T-helper 17 cell (primary cell): Measurements from ENCODE around the gene EPX. TPM values are rescaled to one million over a fixed set of nuclear protein-coding genes. Genes with fewer than 3 reads are reported as not detected.

ENCODE experiments used
- ATAC-seq: fragments of 150-1000 bp; cut with Tn5 transposase; 2 replicates; pipeline ENCODE4 v1.10.0; 2021; ENCODE audit warnings: mild to moderate bottlenecking, moderate library complexity
- DNase-seq, 3 donors: peaks; one replicate each; pipeline versions ENCODE4 v3.0.0 to v3.0.0-alpha.2; 2020 to 2021
- H3K9me3 ChIP-seq: one replicate; pipeline ENCODE4 v1.7.0; 2013; ENCODE audit warnings: low read length, mild to moderate bottlenecking; ENCODE audit not compliant: control insufficient read depth, poor library complexity, severe bottlenecking
- H3K27ac Mint-ChIP-seq: one replicate; pipeline ENCODE4 v1.8.0; 2022; ENCODE audit warnings: mild to moderate bottlenecking, moderate library complexity, mixed read lengths
- H3K27me3 Mint-ChIP-seq: one replicate; pipeline ENCODE4 v1.8.0; 2022; ENCODE audit warnings: mixed read lengths
- H3K36me3 Mint-ChIP-seq: one replicate; pipeline ENCODE4 v1.8.0; 2022; ENCODE audit warnings: low read depth, mixed read lengths
- H3K4me1 Mint-ChIP-seq: one replicate; pipeline ENCODE4 v1.8.0; 2022; ENCODE audit warnings: mild to moderate bottlenecking, mixed read lengths
- H3K4me3 Mint-ChIP-seq: one replicate; pipeline ENCODE4 v1.8.0; 2022; ENCODE audit warnings: mild to moderate bottlenecking, moderate library complexity, mixed read lengths
- total RNA-seq, 4 donors: library from RNA in 2 of 4; stranded (reverse) in 2 of 4; gene quantifications; one replicate each; pipeline ENCODE4 v1.2.3 and lab custom pipeline; 2022 to 2026

EPX gene
- total RNA-seq, 2 donors from 2014 or later = not detected

DNA sequence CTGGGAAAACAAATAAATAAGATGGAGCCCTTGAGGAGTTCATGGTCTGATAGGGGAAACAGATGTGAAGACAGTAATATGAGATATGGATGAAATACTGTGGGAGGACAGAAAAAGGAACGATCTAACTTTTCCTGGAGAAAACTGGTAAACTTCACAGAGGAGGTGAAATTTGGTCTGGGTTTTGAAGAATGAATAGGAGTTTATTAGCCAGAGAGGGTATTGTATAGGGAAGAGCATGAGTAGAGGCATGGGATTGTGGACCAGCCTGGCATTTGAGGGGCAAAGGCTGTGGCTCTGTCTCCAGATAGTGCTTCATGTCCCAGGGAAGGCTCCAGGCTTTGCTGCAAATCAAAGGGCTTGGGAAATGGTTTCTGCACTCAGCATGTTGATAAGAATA is 47.5 kb downstream of the EPX start:
- H3K27me3 Mint-ChIP-seq = peaks cover 85% of the 10 kb centered on the region

DNA sequence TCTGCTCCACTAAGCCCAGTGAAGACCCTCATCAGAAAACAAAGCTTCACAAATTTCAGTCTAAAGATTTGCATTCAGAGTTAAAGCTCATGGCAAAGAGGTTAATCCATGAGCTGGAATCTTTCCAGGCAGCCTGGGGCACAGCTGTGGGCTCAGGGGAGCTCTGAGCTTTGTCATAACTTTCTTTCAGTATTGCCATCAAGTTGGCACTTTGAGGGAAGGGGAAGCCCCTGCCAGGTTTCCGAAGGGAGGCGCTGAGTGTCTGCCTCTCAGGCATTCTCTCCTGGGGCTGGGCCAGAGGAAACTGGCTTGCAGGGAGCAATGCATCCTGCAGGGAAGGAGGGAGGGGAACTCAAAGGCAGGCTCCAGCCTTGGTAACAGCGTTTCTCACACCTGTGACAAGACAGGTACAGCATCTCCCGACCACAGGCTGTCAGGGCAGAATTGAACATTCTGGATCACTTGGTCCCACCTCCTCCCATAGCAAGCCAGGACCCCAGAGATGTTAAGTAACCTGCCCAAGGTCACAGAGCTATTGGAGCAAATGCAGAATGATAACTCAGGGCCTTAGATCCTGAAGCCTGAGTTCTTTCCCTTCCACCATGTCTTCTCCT is 49.8 kb downstream of the EPX start:
- H3K27me3 Mint-ChIP-seq = peaks cover 76% of the 10 kb centered on the region
- no peaks in the 10 kb centered on the region for H3K9me3 ChIP-seq
- peaks cover 2% of the 10 kb centered on the region for H3K36me3 Mint-ChIP-seq
- peaks cover 4% of the 10 kb centered on the region for H3K4me1 Mint-ChIP-seq
- no peak for ATAC-seq
- no peak overlapping the region for H3K4me3 Mint-ChIP-seq
- H3K27ac Mint-ChIP-seq = no peak overlapping the region
- no peak for DNase-seq

More for the DNA sequence above, 47.5 kb downstream of the EPX start:
- peaks cover 2% of the 10 kb centered on the region for H3K36me3 Mint-ChIP-seq
- DNase-seq = no peak
- H3K4me3 Mint-ChIP-seq = no peak overlapping the region
- H3K27ac Mint-ChIP-seq = no peak overlapping the region
- H3K9me3 ChIP-seq = no peaks in the 10 kb centered on the region
- H3K4me1 Mint-ChIP-seq = peaks cover 6% of the 10 kb centered on the region
- ATAC-seq = no peak

DNA sequence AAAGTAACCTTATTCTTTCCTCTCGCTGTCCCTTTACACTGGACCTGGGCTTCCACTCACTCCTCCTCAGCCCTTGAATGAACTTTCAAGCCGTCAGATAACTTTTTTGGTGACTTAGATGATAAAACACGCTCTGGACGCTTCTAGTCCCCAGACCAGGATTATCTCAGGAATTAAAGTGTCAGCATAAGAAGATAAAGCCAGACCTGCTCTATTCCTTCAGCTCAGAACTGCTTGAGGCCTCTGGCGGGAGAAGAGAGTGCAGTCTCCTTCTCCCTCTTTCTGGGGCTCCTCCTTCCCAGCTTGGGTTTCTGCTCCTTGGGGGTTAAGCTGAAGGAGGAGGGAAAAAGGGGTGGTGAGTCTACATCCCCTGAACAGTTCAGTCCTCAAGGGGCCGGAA is 52.4 kb downstream of the EPX start:
- Mint-ChIP-seq H3K36me3 (peaks cover 2% of the 10 kb centered on the region), H3K27me3 (peaks cover 59% of the 10 kb centered on the region), H3K4me1 (peaks cover 12% of the 10 kb centered on the region), H3K4me3 (no peak overlapping the region), H3K27ac (no peak overlapping the region)
- ATAC-seq = no peak
- H3K9me3 ChIP-seq = no peaks in the 10 kb centered on the region
- no peak for DNase-seq

DNA sequence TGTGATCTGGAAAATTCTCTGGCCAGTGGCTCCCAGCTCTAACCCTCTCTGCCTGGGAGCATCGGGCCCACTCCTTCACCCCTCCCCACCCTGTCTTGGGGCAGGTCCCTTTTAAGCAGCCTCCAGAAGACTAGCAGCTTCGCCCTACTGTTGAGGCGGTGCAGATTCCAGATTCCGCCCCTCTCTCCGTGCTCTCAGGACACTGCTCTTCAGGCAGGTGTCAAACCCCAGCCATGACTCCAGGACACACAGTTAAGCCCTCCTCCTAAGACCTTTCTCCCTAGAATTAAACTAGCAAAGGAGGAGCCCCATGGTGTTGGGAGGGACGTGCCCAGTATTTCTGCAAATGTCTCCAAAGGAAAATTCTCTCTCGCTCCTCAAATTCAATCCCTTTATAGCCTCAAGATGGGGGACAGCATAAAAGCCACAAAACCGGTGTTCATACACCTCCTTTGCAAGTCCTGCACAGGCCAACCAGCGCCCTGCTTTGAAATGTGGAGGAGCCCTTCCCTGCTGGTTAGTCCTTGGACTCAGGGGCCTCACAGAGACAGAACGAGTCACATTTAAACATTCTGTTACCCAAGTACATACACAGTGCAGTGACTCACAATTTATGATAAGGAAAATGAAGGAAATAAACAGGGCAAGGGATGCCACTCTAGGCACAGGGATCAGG is 53.0 kb downstream of the EPX start:
- H3K9me3 ChIP-seq = no peaks in the 10 kb centered on the region
- H3K27me3 Mint-ChIP-seq = peaks cover 53% of the 10 kb centered on the region
- H3K4me3 Mint-ChIP-seq = no peak overlapping the region
- H3K27ac Mint-ChIP-seq = no peak overlapping the region
- ATAC-seq (no peak), DNase-seq (no peak)
- H3K36me3 Mint-ChIP-seq = peaks cover 2% of the 10 kb centered on the region
- H3K4me1 Mint-ChIP-seq = peaks cover 16% of the 10 kb centered on the region

DNA sequence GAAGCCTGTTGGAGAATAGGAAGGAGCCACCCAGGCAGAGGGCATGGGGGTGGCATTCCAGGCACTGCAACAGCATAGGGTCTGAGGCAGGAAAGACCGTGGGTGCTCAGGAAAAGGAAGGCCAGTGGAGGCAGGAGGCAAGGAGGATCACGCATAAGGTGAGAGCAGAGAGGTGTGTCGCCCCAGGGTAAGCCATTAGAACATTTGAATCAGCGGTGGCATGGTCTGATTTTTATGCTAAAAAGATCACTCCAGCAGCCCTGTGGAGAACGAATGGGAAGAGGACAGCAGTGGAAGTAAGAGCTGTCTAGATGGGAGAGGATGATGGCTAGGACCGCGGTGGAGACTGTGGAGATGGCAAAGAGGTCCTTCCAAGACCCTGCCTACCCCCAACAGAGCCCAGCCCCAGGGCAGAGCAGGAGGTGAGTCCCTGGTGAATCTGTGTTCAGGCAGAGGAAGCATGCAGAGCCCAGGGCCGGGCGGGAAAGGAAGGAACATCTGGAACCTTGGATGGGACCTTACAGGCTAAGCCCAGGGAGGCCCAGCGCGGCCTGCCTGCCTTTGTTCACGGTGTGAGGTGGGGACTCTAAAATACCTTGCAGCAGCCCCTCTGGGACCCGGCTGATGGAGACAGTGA is 53.7 kb downstream of the EPX start:
- no peak for DNase-seq
- Mint-ChIP-seq H3K27ac (no peak overlapping the region), H3K27me3 (peaks cover 49% of the 10 kb centered on the region), H3K4me1 (peaks cover 16% of the 10 kb centered on the region), H3K4me3 (no peak overlapping the region), H3K36me3 (peaks cover 2% of the 10 kb centered on the region)
- no peak for ATAC-seq
- no peaks in the 10 kb centered on the region for H3K9me3 ChIP-seq

DNA sequence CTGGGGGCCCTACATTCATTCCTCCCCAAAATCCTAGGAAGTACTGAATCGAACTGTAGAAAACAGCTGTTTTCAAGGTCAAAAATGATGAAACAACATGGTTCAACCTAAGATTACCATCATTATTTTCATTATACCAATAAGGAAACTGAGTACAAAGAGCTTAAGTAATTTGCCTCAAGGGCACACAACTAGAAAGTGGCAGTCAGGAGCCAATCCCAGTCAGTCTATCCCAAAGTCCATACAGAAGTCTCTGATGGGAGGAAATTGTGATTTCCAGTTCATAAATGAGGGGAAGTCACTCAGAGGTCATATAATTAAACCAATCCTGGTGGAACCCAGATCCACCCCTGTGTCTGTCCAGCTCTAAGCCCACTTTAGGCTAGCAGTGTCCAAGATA is 54.3 kb downstream of the EPX start:
- Mint-ChIP-seq H3K4me3 (no peak overlapping the region), H3K36me3 (peaks cover 2% of the 10 kb centered on the region), H3K4me1 (peaks cover 16% of the 10 kb centered on the region), H3K27me3 (peaks cover 44% of the 10 kb centered on the region), H3K27ac (no peak overlapping the region)
- H3K9me3 ChIP-seq = no peaks in the 10 kb centered on the region
- no peak for ATAC-seq
- DNase-seq = no peak

DNA sequence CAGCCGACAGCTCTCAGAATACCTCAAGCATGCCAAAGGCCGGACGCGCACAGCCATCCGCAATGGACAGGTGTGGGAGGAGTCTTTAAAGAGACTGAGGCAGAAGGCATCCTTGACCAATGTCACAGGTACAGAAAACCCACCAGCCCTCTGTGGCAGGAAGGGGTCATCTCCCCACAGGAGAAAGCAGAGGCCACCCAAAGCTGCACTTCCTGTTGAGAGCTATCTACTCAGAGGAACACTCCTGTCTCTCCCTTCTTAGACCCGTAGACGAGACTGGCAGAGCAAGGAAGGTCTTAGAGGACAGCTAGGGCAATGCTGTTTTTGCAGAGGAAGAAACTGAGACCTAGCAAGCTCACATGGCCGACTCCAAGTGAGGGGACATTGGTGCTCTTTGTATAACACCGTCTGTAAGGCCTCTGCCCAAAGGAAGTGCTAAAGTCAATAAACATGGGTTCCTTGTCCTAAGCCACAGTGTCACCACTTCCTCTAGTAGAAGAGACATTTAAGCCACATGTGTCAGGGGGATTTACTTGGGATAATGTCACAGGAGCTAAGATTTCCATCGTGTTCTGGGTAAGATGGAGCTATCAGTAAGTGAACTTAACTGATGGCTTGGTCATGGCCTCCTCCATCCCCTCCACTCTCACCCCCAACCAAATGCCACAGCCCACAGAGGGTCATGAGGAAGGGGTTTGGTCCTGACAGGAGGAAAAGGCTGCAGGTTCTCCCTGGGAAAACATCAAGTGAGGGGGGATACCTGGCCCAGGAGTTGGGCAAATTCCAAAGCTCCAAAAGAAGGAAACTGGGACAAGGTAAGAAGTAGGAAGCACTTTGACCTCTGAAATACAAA is 55.2 kb downstream of the EPX start:
- ATAC-seq (no peak), DNase-seq (no peak)
- Mint-ChIP-seq H3K4me1 (peaks cover 16% of the 10 kb centered on the region), H3K36me3 (peaks cover 2% of the 10 kb centered on the region), H3K27me3 (peaks cover 44% of the 10 kb centered on the region), H3K4me3 (peak overlapping the region; percentile 71), H3K27ac (no peak overlapping the region)
- no peaks in the 10 kb centered on the region for H3K9me3 ChIP-seq

DNA sequence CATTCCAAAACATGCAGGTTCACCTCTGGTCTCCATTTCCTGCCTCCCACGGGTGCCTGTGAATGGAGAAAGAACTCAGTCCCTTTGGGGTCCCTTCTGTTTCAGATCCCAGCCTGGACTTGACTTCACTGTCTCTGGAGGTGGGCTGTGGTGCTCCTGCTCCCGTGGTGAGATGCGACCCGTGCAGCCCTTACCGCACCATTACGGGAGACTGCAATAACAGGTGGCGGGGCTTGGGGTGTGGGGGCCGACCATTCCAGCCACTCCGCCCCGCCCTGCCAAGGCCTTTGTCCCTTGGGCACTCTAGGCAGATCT is 56.4 kb downstream of the EPX start:
- Mint-ChIP-seq H3K27me3 (peaks cover 40% of the 10 kb centered on the region), H3K36me3 (no peaks in the 10 kb centered on the region), H3K27ac (no peak overlapping the region), H3K4me1 (peaks cover 16% of the 10 kb centered on the region), H3K4me3 (peak overlapping the region; percentile 87)
- no peak for ATAC-seq
- no peak for DNase-seq
- no peaks in the 10 kb centered on the region for H3K9me3 ChIP-seq

DNA sequence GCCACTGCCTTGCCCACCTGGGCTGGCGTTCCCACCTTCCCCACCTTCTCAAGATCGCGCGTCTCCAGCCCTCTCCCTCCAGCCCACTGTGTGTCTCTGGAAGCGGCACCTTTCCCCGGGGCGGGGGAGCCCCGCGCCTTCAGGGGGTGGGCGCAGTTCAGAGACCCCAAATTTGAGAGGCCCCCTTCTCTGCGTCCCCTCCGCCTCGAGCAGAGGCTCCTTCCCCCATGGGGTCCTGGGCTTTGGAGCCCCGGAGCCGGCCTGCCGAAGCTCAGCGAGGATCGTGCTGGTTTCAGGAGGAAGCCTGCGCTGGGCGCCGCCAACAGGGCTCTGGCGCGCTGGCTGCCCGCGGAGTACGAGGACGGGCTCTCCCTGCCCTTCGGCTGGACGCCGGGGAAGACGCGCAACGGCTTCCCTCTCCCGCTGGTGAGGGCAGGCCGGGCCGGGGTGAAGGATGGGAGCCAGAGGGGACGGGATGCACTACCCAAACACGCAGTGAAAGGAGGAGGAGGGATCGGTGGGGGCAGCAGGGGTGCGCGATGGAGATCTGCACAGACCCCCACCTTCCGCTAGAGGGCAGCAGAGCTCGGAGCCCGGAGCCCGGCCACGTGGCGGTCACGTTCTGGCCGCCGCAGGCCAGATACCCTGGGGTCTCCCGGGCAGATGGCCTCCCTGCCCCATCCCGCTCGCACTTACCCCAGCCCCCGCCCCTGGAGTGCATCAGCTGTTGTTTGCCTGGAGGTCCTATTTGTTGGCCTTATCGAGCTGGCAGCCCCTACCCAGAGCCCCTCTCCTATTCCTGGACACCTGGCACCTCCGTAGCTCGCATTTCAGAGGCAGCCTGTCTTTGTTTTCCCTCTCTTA is 57.0 kb downstream of the EPX start:
- Mint-ChIP-seq H3K4me1 (peaks cover 12% of the 10 kb centered on the region), H3K27ac (no peak overlapping the region), H3K4me3 (peak overlapping the region; percentile 87), H3K36me3 (no peaks in the 10 kb centered on the region), H3K27me3 (peaks cover 36% of the 10 kb centered on the region)
- DNase-seq (peak; percentile 58 to 69 (median 63)), ATAC-seq (peak; percentile 97)
- H3K9me3 ChIP-seq = no peaks in the 10 kb centered on the region

DNA sequence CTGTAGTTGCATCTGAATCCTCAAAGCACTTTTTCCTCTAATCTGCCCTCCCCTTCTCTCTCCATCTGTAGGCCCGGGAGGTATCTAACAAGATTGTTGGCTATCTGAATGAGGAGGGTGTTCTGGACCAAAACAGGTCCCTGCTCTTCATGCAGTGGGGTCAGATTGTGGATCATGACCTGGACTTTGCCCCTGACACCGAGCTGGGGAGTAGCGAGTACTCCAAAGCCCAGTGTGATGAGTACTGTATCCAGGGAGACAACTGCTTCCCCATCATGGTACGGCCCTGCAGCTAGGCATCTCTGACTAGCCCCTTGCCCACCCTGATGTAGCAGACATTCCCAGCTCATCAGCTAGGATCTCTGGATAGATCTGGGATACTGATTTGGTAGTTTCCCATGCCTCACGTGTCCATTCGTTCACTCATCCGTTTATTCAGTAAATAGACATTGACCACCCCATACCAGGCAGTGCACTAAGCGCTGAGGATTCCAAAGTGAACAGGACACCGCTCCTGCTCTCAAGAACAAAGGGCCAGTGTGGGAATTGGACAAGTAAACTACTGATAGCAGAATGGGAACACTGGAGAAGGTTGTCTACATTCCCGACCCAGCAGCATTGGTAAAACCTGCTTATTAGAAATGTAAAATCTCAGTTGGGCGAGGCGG is 58.0 kb downstream of the EPX start:
- H3K27me3 Mint-ChIP-seq = peaks cover 38% of the 10 kb centered on the region
- no peak overlapping the region for H3K27ac Mint-ChIP-seq
- DNase-seq = no peak
- H3K36me3 Mint-ChIP-seq = no peaks in the 10 kb centered on the region
- peaks cover 16% of the 10 kb centered on the region for H3K4me1 Mint-ChIP-seq
- no peak for ATAC-seq
- no peaks in the 10 kb centered on the region for H3K9me3 ChIP-seq
- no peak overlapping the region for H3K4me3 Mint-ChIP-seq

DNA sequence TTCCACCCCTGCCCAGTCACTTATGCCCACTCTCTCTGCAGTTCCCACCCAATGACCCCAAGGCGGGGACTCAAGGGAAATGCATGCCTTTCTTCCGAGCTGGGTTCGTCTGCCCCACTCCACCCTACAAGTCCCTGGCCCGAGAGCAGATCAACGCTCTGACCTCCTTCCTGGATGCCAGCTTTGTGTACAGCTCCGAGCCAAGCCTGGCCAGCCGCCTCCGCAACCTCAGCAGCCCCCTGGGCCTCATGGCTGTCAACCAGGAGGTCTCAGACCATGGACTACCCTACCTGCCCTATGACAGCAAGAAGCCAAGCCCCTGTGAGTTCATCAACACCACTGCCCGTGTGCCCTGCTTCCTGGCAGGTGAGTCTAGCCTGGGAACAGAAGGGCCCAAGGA is 59.6 kb downstream of the EPX start:
- peaks cover 3% of the 10 kb centered on the region for H3K36me3 Mint-ChIP-seq
- H3K9me3 ChIP-seq = no peaks in the 10 kb centered on the region
- no peak overlapping the region for H3K4me3 Mint-ChIP-seq
- peaks cover 16% of the 10 kb centered on the region for H3K4me1 Mint-ChIP-seq
- ATAC-seq (no peak), DNase-seq (no peak)
- no peak overlapping the region for H3K27ac Mint-ChIP-seq
- H3K27me3 Mint-ChIP-seq = peaks cover 31% of the 10 kb centered on the region

DNA sequence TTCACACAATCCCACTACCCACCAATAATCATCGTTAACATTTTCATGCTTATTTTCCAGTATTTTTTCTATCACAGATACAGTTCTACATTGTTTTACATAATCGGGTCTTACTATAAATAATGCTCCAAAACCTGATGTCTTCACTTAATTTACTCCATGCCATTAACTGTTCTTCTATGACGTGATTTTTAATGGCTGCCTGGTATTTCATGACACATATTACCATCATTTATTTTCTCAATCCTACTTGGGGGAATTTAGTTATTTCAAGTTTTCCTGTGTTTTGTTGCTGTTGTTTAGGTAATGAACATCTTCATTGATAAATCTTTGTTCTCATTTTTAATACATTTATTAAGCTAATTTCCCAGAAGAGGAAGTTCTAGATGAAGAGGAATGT is 60.6 kb downstream of the EPX start:
- peaks cover 11% of the 10 kb centered on the region for H3K4me1 Mint-ChIP-seq
- H3K4me3 Mint-ChIP-seq = no peak overlapping the region
- no peak overlapping the region for H3K27ac Mint-ChIP-seq
- peaks cover 3% of the 10 kb centered on the region for H3K36me3 Mint-ChIP-seq
- H3K9me3 ChIP-seq = no peaks in the 10 kb centered on the region
- ATAC-seq (no peak), DNase-seq (no peak)
- H3K27me3 Mint-ChIP-seq = peaks cover 39% of the 10 kb centered on the region
